PC-9 (cell line): Measurements from ENCODE around the gene B3GLCT. TPM values are rescaled to one million over a fixed set of nuclear protein-coding genes. Genes with fewer than 3 reads are reported as not detected.

Experiments used
- BruUV-seq: library from RNA; stranded (reverse); fragments of 400-500 nt; replicated peaks from 2 replicates; lab custom pipeline; 2021; lab: Mats Ljungman, UMichigan
- CTCF ChIA-PET: fragments of 300-600 bp; sonication (Branson Sonifier 250); formaldehyde crosslinking; loops from one replicate; lab custom pipeline; 2022; ENCODE audit warnings: antibody characterized with exemption; lab: Charles Lee
- POLR2A ChIA-PET: fragments of 300-600 bp; sonication (Branson Sonifier 250); formaldehyde crosslinking; loops from one replicate; lab custom pipeline; 2022; ENCODE audit warnings: antibody characterized with exemption; ENCODE audit not compliant: unreplicated experiment; lab: Charles Lee
- DNase-seq, 2 experiments: peaks; one replicate each; pipeline versions ENCODE4 v3.0.0 to v3.0.0-alpha.2; 2015 to 2022; ENCODE audit warnings: mixed read lengths in 1 of 2
- H2AFZ ChIP-seq: fragments of 200-600 bp; sonication (generic); 2 replicates; pipeline ENCODE4 v1.8.1; 2017; ENCODE audit warnings: antibody characterized with exemption
- H3F3A ChIP-seq: fragments of 200-600 bp; sonication (generic); 2 replicates; pipeline ENCODE4 v1.8.1; 2017; ENCODE audit warnings: antibody characterized with exemption, mild to moderate bottlenecking, low read depth; ENCODE audit not compliant: insufficient read depth
- H3K27ac ChIP-seq: fragments of 200-600 bp; sonication (generic); 2 replicates; pipeline ENCODE4 v1.6.1; 2016; ENCODE audit warnings: mixed run types
- H3K27me3 ChIP-seq: fragments of 200-600 bp; sonication (generic); 2 replicates; pipeline ENCODE4 v1.6.1; 2016; ENCODE audit warnings: low read depth, mixed run types; ENCODE audit not compliant: insufficient read depth
- H3K36me3 ChIP-seq: fragments of 200-600 bp; sonication (generic); 2 replicates; pipeline ENCODE4 v1.6.1; 2016; ENCODE audit warnings: low read depth, mixed run types
- H3K4me1 ChIP-seq: fragments of 200-600 bp; sonication (generic); replicated peaks from 2 replicates; pipeline ENCODE4 v1.6.1; 2016; ENCODE audit warnings: mixed run types; ENCODE audit not compliant: insufficient read depth
- H3K4me2 ChIP-seq: fragments of 200-600 bp; sonication (generic); 2 replicates; pipeline ENCODE4 v1.6.1; 2017; ENCODE audit warnings: mixed run types
- H3K4me3 ChIP-seq: fragments of 200-600 bp; sonication (generic); 2 replicates; pipeline ENCODE4 v1.6.1; 2016; ENCODE audit warnings: mixed run types
- H3K79me2 ChIP-seq: fragments of 200-600 bp; sonication (generic); 2 replicates; pipeline ENCODE4 v1.6.1; 2017; ENCODE audit warnings: low read depth, mixed run types
- H3K9me2 ChIP-seq: fragments of 200-600 bp; sonication (generic); 2 replicates; pipeline ENCODE4 v1.8.1; 2017; ENCODE audit warnings: mild to moderate bottlenecking; ENCODE audit not compliant: insufficient read depth
- H3K9me3 ChIP-seq: fragments of 200-600 bp; sonication (generic); 2 replicates; pipeline ENCODE4 v1.8.1; 2016; ENCODE audit warnings: low read depth; ENCODE audit not compliant: insufficient read depth
- H4K20me1 ChIP-seq: fragments of 200-600 bp; sonication (generic); 2 replicates; pipeline ENCODE4 v1.8.1; 2017; ENCODE audit not compliant: insufficient read depth
- EZH2 ChIP-seq: fragments of 200-600 bp; sonication (generic); IDR thresholded peaks from 2 replicates; pipeline ENCODE4 v1.8.0; 2017; ENCODE audit warnings: antibody characterized with exemption, low read depth
- intact Hi-C: fragments of 100-400 bp; cut with micrococcal nuclease; formaldehyde crosslinking; loops from one replicate; pipeline ENCODE4 v1.10.0; 2022; ENCODE audit not compliant: unreplicated experiment
- total RNA-seq: library from RNA; stranded (reverse); gene quantifications from 2 replicates; pipeline ENCODE4 v1.2.3, GENCODE V29; 2021
- TF ChIP-seq, protein P1 (sequence below): fragments of 200-600 bp; sonication (generic); conservative IDR thresholded peaks from 2 replicates; pipeline ENCODE4 v1.6.1; 2017; ENCODE audit warnings: mixed run types, antibody characterized with exemption, mild to moderate bottlenecking, moderate library complexity

Gene B3GLCT
- total RNA-seq, 1 experiment from 2014 or later, result 5.4 TPM

GRCh38 chr13:31346891-31347290 lies 147.1 kb downstream of the B3GLCT start:
- CTCF ChIA-PET, result no interaction called here
- intact Hi-C loops, result no loop called here
- BruUV-seq, result no TSS peak

DNA sequence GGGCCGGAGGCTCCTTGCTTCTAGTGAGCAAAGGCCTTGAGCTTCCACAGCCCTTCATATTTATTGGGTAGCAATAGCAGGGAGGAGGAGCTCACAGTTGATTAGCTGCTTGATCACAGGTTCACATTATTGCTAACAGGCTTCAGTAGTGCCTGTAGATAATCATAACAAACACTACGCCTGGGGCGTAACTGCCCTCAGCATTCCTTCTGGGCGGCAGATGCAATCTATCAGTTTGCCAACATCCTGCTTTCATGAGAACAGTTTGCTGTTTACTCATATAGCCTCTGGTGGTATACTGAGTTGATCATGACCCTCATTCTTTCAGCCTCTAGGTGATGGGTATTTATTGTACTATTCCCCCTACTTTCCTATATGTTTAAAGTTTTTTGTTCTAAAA lies 149.4 kb downstream of the B3GLCT start:
- TF ChIP-seq, protein P1, sequence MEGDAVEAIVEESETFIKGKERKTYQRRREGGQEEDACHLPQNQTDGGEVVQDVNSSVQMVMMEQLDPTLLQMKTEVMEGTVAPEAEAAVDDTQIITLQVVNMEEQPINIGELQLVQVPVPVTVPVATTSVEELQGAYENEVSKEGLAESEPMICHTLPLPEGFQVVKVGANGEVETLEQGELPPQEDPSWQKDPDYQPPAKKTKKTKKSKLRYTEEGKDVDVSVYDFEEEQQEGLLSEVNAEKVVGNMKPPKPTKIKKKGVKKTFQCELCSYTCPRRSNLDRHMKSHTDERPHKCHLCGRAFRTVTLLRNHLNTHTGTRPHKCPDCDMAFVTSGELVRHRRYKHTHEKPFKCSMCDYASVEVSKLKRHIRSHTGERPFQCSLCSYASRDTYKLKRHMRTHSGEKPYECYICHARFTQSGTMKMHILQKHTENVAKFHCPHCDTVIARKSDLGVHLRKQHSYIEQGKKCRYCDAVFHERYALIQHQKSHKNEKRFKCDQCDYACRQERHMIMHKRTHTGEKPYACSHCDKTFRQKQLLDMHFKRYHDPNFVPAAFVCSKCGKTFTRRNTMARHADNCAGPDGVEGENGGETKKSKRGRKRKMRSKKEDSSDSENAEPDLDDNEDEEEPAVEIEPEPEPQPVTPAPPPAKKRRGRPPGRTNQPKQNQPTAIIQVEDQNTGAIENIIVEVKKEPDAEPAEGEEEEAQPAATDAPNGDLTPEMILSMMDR, result no peak
- no peak for TF ChIP-seq EZH2
- H3K4me1 ChIP-seq, result no peaks in the 10 kb centered on the region
- H3K79me2 ChIP-seq, result no peaks in the 10 kb centered on the region
- ChIA-PET POLR2A (no interaction called here), CTCF (no interaction called here)
- BruUV-seq, result no TSS peak
- no peak for DNase-seq
- H3K4me2 ChIP-seq, result no peak overlapping the region
- H3K27me3 ChIP-seq, result peaks cover 64% of the 10 kb centered on the region
- no peaks in the 10 kb centered on the region for H3K9me3 ChIP-seq
- no peaks in the 10 kb centered on the region for H3F3A ChIP-seq
- no peak overlapping the region for H3K4me3 ChIP-seq
- H3K9me2 ChIP-seq, result no peaks in the 10 kb centered on the region
- no peaks in the 10 kb centered on the region for H3K36me3 ChIP-seq
- H4K20me1 ChIP-seq, result no peaks in the 10 kb centered on the region
- H2AFZ ChIP-seq, result no peak overlapping the region
- no peak overlapping the region for H3K27ac ChIP-seq
- intact Hi-C loops, result no loop called here

More at GRCh38 chr13:31346891-31347290, 147.1 kb downstream of the B3GLCT start:
- TF ChIP-seq, protein P1, result no peak
- no peak for TF ChIP-seq EZH2
- no peaks in the 10 kb centered on the region for H3K9me3 ChIP-seq
- H3K4me1 ChIP-seq, result no peaks in the 10 kb centered on the region
- POLR2A ChIA-PET, result no interaction called here
- H3K36me3 ChIP-seq, result no peaks in the 10 kb centered on the region
- no peak overlapping the region for H2AFZ ChIP-seq
- no peak overlapping the region for H3K27ac ChIP-seq
- H4K20me1 ChIP-seq, result no peaks in the 10 kb centered on the region
- H3F3A ChIP-seq, result no peaks in the 10 kb centered on the region
- no peak overlapping the region for H3K4me3 ChIP-seq
- peaks cover 43% of the 10 kb centered on the region for H3K27me3 ChIP-seq
- no peaks in the 10 kb centered on the region for H3K9me2 ChIP-seq
- no peak overlapping the region for H3K4me2 ChIP-seq
- H3K79me2 ChIP-seq, result no peaks in the 10 kb centered on the region
- no peak for DNase-seq

GRCh38 chr13:31350560-31350959 lies 150.8 kb downstream of the B3GLCT start:
- peaks cover 8% of the 10 kb centered on the region; the same call in 1 of the 2 replicates for H3K9me3 ChIP-seq
- peaks cover 67% of the 10 kb centered on the region for H3K27me3 ChIP-seq
- no peak overlapping the region for H3K4me3 ChIP-seq
- no peaks in the 10 kb centered on the region for H4K20me1 ChIP-seq
- POLR2A ChIA-PET, result no interaction called here
- no peak overlapping the region for H2AFZ ChIP-seq
- H3K27ac ChIP-seq, result no peak overlapping the region
- no peak overlapping the region for H3K4me2 ChIP-seq
- TF ChIP-seq EZH2, result no peak
- TF ChIP-seq, protein P1, result no peak
- H3K4me1 ChIP-seq, result no peaks in the 10 kb centered on the region
- CTCF ChIA-PET, result no interaction called here
- no TSS peak for BruUV-seq
- H3F3A ChIP-seq, result no peaks in the 10 kb centered on the region
- intact Hi-C loops, result no loop called here
- H3K79me2 ChIP-seq, result no peaks in the 10 kb centered on the region
- no peaks in the 10 kb centered on the region for H3K36me3 ChIP-seq
- no peak for DNase-seq
- H3K9me2 ChIP-seq, result no peaks in the 10 kb centered on the region
